ENCODE measurements around the gene RNASE7.

Gene RNASE7

DNA sequence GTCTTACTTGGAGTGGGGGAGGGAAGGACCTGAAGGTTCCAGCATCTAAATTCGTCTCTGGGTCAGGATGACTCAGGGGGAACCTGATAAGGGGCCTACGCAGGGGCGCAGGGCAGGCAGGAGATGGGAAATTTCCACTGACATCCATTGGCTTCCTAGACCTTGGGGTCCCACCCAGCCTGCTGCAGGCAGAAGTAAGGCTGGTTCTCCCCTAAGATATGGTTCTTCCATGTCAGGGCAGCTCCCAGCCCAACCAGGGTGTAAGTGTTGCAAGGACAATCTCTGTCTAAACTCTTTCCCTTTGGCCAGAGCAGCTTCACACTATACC, 15.2 kb upstream of the RNASE7 start:
- no peak for DNase-seq (ENCODE audit: low read depth)
- TF ChIP-seq CTCF (conservative IDR thresholded peaks at IDR 0.05; ENCODE audit: low read length): no peak
- no peak overlapping the region for H3K4me3 ChIP-seq (ENCODE audit: low read length)

DNA sequence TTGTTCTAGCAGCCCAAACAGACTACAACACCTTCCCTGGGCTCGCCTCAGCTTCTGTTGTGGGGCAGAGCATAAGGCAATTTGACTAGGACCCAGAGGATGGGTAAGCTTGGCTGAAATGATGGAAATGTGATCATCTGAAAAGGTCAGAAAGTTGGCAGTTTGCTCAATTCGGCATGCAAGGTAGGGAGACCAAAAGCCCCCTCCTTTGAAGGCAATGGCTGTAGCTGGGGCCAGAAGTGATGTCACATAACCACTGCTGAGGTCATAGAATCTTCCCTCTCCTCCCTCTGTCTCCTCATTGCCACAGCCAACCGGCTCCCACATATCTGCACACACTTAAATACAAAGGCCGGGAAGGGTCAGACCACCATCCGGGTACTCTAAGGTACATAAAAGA, 12.2 kb upstream of the RNASE7 start, which contains the start of gene TPPP2:
Gene TPPP2, plus strand, starts transcription at position 301 of the 400 bp plus-strand sequence. CDS start 365 bp downstream, outside the sequence.
- no peak for DNase-seq (ENCODE audit: low read depth)
- TF ChIP-seq CTCF (conservative IDR thresholded peaks at IDR 0.05; ENCODE audit: low read length): no peak
- no peak within 1 kb of the TSS for H3K4me3 ChIP-seq (ENCODE audit: low read length)

- no peak for DNase-seq (ENCODE audit: low read depth)
- no peak overlapping the region for H3K4me3 ChIP-seq (ENCODE audit: low read length)
- no peak for TF ChIP-seq CTCF (conservative IDR thresholded peaks at IDR 0.05; ENCODE audit: low read length)
Measured at GRCh38 chr14:21030531-21030930, 11.6 kb upstream of the RNASE7 start.

GRCh38 chr14:21032326-21033132, 9.6 kb upstream of the RNASE7 start:
- TF ChIP-seq CTCF (conservative IDR thresholded peaks at IDR 0.05; ENCODE audit: low read length): no peak
- no peak overlapping the region for H3K4me3 ChIP-seq (ENCODE audit: low read length)
- no peak for DNase-seq (ENCODE audit: low read depth)

DNA sequence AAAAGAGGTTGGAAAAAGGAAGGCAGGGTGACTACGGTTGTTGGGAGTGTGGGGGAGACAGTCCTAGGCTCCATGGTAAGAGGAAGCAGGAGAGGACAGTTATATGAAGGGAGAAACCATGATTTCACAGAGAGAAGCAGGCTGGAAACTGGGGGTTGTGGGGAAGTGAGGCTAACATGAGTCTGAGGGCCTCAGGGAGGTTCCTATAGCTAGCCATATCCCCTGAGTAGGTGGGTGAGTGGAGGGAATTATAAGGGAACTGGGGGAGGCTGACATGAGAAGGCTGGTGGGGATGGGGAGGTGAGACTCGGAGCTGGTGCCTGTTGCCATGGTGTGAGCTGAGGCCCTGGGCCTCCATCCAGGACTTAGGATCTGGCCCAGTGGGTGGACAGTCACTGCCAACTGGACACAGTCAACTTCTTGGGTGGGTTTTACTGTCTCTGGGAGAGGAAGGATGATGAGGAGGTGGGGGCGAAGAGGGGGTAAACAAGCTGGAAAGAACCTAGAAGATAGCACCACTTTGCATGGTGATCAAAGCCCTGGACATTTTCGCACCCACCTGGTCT, 8.9 kb upstream of the RNASE7 start:
- TF ChIP-seq CTCF (conservative IDR thresholded peaks at IDR 0.05; ENCODE audit: low read length): no peak

DNA sequence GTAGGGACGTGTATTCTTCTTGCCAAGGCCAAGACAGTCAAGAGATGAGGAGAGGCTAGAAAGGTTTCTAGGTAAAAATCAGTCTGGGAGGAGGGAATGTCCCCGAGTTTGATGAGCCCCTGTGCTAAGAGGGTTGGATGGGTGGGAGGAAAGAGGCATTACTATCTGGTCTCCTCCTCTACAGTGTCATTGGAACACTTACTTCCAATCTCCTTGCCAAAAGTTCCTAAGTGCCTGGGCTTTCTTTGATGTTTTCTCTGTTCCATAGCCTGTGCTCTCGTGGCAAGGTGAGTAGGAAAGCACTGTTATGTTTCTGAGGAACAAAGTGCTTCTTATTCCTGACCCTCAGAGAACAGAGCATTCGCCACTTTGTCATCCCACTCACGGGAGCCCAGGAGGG, 7.5 kb upstream of the RNASE7 start, which contains the start of gene RNASE13:
Gene RNASE13, minus strand, starts transcription at position 101 of the 400 bp plus-strand sequence. CDS start 519 bp downstream, outside the sequence.
- no peak within 1 kb of the TSS for H3K4me3 ChIP-seq (ENCODE audit: low read length)
- DNase-seq (ENCODE audit: low read depth): no peak
- no peak for TF ChIP-seq CTCF (conservative IDR thresholded peaks at IDR 0.05; ENCODE audit: low read length)

More for the DNA sequence above, 8.9 kb upstream of the RNASE7 start:
- no peak overlapping the region for H3K4me3 ChIP-seq (ENCODE audit: low read length)
- no peak for DNase-seq (ENCODE audit: low read depth)

GRCh38 chr14:21036751-21037150, 5.4 kb upstream of the RNASE7 start:
- no peak for DNase-seq (ENCODE audit: low read depth)
- TF ChIP-seq CTCF (conservative IDR thresholded peaks at IDR 0.05; ENCODE audit: low read length): no peak
- no peak overlapping the region for H3K4me3 ChIP-seq (ENCODE audit: low read length)

Measured in AG10803 (cell line).